Keratinocyte (primary cell): Measurements from ENCODE around the gene SEC14L1. TPM values are rescaled to one million over a fixed set of nuclear protein-coding genes. Genes with fewer than 3 reads are reported as not detected.

Experiments used
- DNase-seq: peaks from one replicate; pipeline ENCODE4 v3.0.0-alpha.2; 2011; ENCODE audit warnings: low read depth, missing footprints, low spot score
- FAIRE-seq: peaks from 2 replicates; lab custom pipeline; 2011; peaks lifted over from hg19 to GRCh38; lab: Jason Lieb, UNC
- H2AFZ ChIP-seq: 2 replicates; pipeline ENCODE4 v1.6.0; 2012; ENCODE audit warnings: low read length, control low read depth, inconsistent platforms; ENCODE audit not compliant: control insufficient read depth
- H3K27ac ChIP-seq: 2 replicates; pipeline ENCODE4 v1.5.1; 2011; ENCODE audit warnings: low read length; ENCODE audit not compliant: control insufficient read depth, insufficient read depth
- H3K27me3 ChIP-seq: 3 replicates; pipeline ENCODE4 v1.6.0; 2011; ENCODE audit warnings: low read length; ENCODE audit not compliant: control insufficient read depth, insufficient read depth; ENCODE audit errors: extremely low read depth
- H3K36me3 ChIP-seq, 2 experiments: 2 replicates in 1 of 2; 3 replicates in 1 of 2; pipeline ENCODE4 v1.5.1; 2011; ENCODE audit warnings: low read length in 2 of 2, mild to moderate bottlenecking in 1 of 2; ENCODE audit not compliant: control insufficient read depth in 2 of 2, insufficient read depth in 2 of 2; ENCODE audit errors: extremely low read depth in 1 of 2
- H3K4me1 ChIP-seq: 3 replicates; pipeline ENCODE4 v1.5.1; 2011; ENCODE audit warnings: low read length; ENCODE audit not compliant: control insufficient read depth, insufficient read depth; ENCODE audit errors: extremely low read depth
- H3K4me2 ChIP-seq: 3 replicates; pipeline ENCODE4 v1.6.0; 2011; ENCODE audit warnings: low read depth, low read length; ENCODE audit not compliant: control insufficient read depth, insufficient read depth; ENCODE audit errors: extremely low read depth
- H3K4me3 ChIP-seq, 3 experiments: fragments of 200-600 bp in 1 of 3; sonication (generic) in 1 of 3; 2 replicates in 2 of 3; 3 replicates in 1 of 3; pipeline ENCODE4 v1.5.1; 2011 to 2016; ENCODE audit warnings: low read length in 3 of 3, mild to moderate bottlenecking in 3 of 3, control low read depth in 2 of 3, inconsistent platforms in 1 of 3, low read depth in 1 of 3, mixed read lengths in 1 of 3, mixed run types in 1 of 3, moderate library complexity in 1 of 3; ENCODE audit not compliant: control insufficient read depth in 2 of 3, insufficient read depth in 2 of 3; ENCODE audit errors: extremely low read depth in 1 of 3
- H3K79me2 ChIP-seq: 2 replicates; pipeline ENCODE4 v1.6.0; 2012; ENCODE audit warnings: low read length; ENCODE audit not compliant: control insufficient read depth, insufficient read depth
- H3K9ac ChIP-seq: 3 replicates; pipeline ENCODE4 v1.6.0; 2011; ENCODE audit warnings: low read length; ENCODE audit not compliant: control insufficient read depth, insufficient read depth; ENCODE audit errors: extremely low read depth
- H3K9me1 ChIP-seq: 3 replicates; pipeline ENCODE4 v1.6.0; 2011; ENCODE audit warnings: low read length; ENCODE audit not compliant: control insufficient read depth, insufficient read depth; ENCODE audit errors: extremely low read depth
- H3K9me3 ChIP-seq: 2 replicates; pipeline ENCODE4 v1.5.1; 2012; ENCODE audit warnings: low read depth, low read length; ENCODE audit not compliant: control insufficient read depth
- H4K20me1 ChIP-seq: 3 replicates; pipeline ENCODE4 v1.6.0; 2011; ENCODE audit warnings: low read length; ENCODE audit not compliant: control insufficient read depth, insufficient read depth; ENCODE audit errors: extremely low read depth
- CTCF ChIP-seq, 3 experiments: IDR thresholded peaks in 1 of 3; conservative IDR thresholded peaks in 1 of 3; optimal IDR thresholded peaks in 1 of 3; 2 replicates in 2 of 3; 3 replicates in 1 of 3; pipeline versions ENCODE3 to v1.5.1; 2011; ENCODE audit warnings: low read length in 3 of 3, mild to moderate bottlenecking in 3 of 3, moderate library complexity in 2 of 3, control low read depth in 1 of 3, inconsistent platforms in 1 of 3; ENCODE audit not compliant: insufficient read depth in 2 of 3; ENCODE audit errors: extremely low read depth in 1 of 3
- EZH2 ChIP-seq: IDR thresholded peaks from one replicate; pipeline ENCODE4 v1.6.1; 2012; ENCODE audit warnings: inconsistent platforms, mild to moderate bottlenecking, low read length, moderate library complexity
- dilution Hi-C: fragments of 300-500 bp; cut with MboI; formaldehyde crosslinking; loops from one replicate; pipeline ENCODE4 v1.7.0; 2020; ENCODE audit warnings: low sequenced_read_pairs; ENCODE audit not compliant: extremely low pct_ligation_motif_present
- polyA plus RNA-seq, 5 experiments: library from polyadenylated mRNA; depleted of rRNA in 3 of 5; stranded (reverse) in 3 of 5; stranded (forward) in 1 of 5; unstranded in 1 of 5; fragments of >200 nt; gene quantifications; 1 replicate in 1 of 5; 2 replicates in 3 of 5; 3 replicates in 1 of 5; pipeline versions ENCODE4 v1.2.1 to v1.2.3, GENCODE V29; 2011 to 2012; ENCODE audit warnings: missing spikeins in 2 of 5, low read depth in 1 of 5, low replicate concordance in 1 of 5

Gene SEC14L1
- polyA plus RNA-seq, 1 donor (not counting 4 experiments of a cell fraction or from before 2014, with no cell fraction given) = 35.6 TPM

GRCh38 chr17:77128896-77129567 is 11.7 kb upstream of the SEC14L1 start:
- no peaks in the 10 kb centered on the region for H3K9me1 ChIP-seq
- no peaks in the 10 kb centered on the region for H4K20me1 ChIP-seq
- TF ChIP-seq EZH2 (no peak), CTCF (optimal IDR thresholded peaks at IDR 0.05 in 1 of 3, IDR thresholded peaks at IDR 0.05 in 1 of 3, conservative IDR thresholded peaks at IDR 0.05 in 1 of 3; ENCODE audit: extremely low read depth in 1 of 3, insufficient read depth in 2 of 3, low read length in 3 of 3) (no peak)
- H3K36me3 ChIP-seq = no peaks in the 10 kb centered on the region
- DNase-seq (no peak), FAIRE-seq (no peak)
- H3K4me1 ChIP-seq = peaks cover 66% of the 10 kb centered on the region
- peak overlapping the region; percentile 37 for H3K4me2 ChIP-seq
- no peak overlapping the region for H3K9ac ChIP-seq
- H3K79me2 ChIP-seq = no peaks in the 10 kb centered on the region
- H3K4me3 ChIP-seq = no peak overlapping the region
- H3K27me3 ChIP-seq = no peaks in the 10 kb centered on the region
- no peak overlapping the region for H3K27ac ChIP-seq
- H2AFZ ChIP-seq = peak overlapping the region; percentile 8
- dilution Hi-C loops = no loop called here
- H3K9me3 ChIP-seq = no peaks in the 10 kb centered on the region

GRCh38 chr17:77129568-77130301 is 11.0 kb upstream of the SEC14L1 start:
- H3K9ac ChIP-seq = no peak overlapping the region
- FAIRE-seq (no peak), DNase-seq (no peak)
- no peak overlapping the region for H3K4me3 ChIP-seq
- H4K20me1 ChIP-seq = no peaks in the 10 kb centered on the region
- H3K27ac ChIP-seq = no peak overlapping the region
- peak overlapping the region; percentile 8 for H2AFZ ChIP-seq
- no peaks in the 10 kb centered on the region for H3K27me3 ChIP-seq
- H3K79me2 ChIP-seq = no peaks in the 10 kb centered on the region
- H3K4me1 ChIP-seq = peaks cover 59% of the 10 kb centered on the region
- H3K9me3 ChIP-seq = no peaks in the 10 kb centered on the region
- no peak for TF ChIP-seq CTCF (optimal IDR thresholded peaks at IDR 0.05 in 1 of 3, IDR thresholded peaks at IDR 0.05 in 1 of 3, conservative IDR thresholded peaks at IDR 0.05 in 1 of 3; ENCODE audit: extremely low read depth in 1 of 3, insufficient read depth in 2 of 3, low read length in 3 of 3)
- no peak for TF ChIP-seq EZH2
- no peaks in the 10 kb centered on the region for H3K36me3 ChIP-seq
- dilution Hi-C loops = no loop called here
- H3K4me2 ChIP-seq = no peak overlapping the region
- no peaks in the 10 kb centered on the region for H3K9me1 ChIP-seq
